GM12801 (cell line): ENCODE results near the gene NOTCH3.

Source experiments
- CTCF ChIP-seq: IDR thresholded peaks from one replicate; pipeline ENCODE4 v1.5.1; 2011; ENCODE audit warnings: control low read depth; ENCODE audit not compliant: insufficient read length; ENCODE audit errors: extremely low read depth

Gene NOTCH3

GRCh38 chr19:15191982-15192381 is 8.8 kb downstream of the NOTCH3 start:
- TF ChIP-seq CTCF: no peak

- TF ChIP-seq CTCF: no peak
Measured at GRCh38 chr19:15191514-15191913, 9.3 kb downstream of the NOTCH3 start.

- no peak for TF ChIP-seq CTCF
Measured at GRCh38 chr19:15188851-15189250, 11.9 kb downstream of the NOTCH3 start.

- no peak for TF ChIP-seq CTCF
Measured at GRCh38 chr19:15187026-15188007, 13.5 kb downstream of the NOTCH3 start.

GRCh38 chr19:15185188-15185587 is 15.6 kb downstream of the NOTCH3 start:
- no peak for TF ChIP-seq CTCF

- no peak for TF ChIP-seq CTCF
Measured at GRCh38 chr19:15184776-15185175, 16.0 kb downstream of the NOTCH3 start.

GRCh38 chr19:15181394-15181793 is 19.4 kb downstream of the NOTCH3 start:
- no peak for TF ChIP-seq CTCF
